Measurements from ENCODE around the gene MYH2. TPM values are rescaled to one million over a fixed set of nuclear protein-coding genes. Genes with fewer than 3 reads are reported as not detected.

MYH2 gene
- total and polyA plus RNA-seq, 2 of the 4 experiments (the other 2 are of a cell fraction) = not detected

DNA sequence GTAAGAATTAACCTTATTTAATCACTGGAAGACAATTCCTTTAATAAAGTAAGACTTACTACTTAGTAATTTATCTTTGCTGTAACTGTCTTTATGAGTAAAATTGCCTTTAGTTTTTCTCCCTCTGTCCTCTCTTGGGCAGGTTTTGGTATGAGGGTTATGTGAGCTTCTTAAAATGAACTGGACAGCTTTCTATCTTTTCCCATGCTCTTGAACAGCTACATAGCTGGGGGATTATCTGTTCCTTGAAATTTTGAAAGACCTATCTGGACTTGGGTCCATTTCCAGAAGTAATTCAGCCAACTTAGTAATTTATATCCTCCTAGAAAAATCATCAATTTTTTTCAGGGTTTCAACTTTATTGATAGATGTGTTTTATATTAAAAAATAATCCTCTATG lies 27.5 kb downstream of the MYH2 start:
- Histone ChIP-seq H3K4me2 (ENCODE audit: low read depth, low read length) (no peak overlapping the region), H3K9ac (ENCODE audit: low read depth, low read length) (no peak overlapping the region), H3K4me1 (ENCODE audit: control insufficient read depth, insufficient read depth, low read length) (no peaks in the 10 kb centered on the region), H2BK20ac (ENCODE audit: low read depth, low read length) (no peak overlapping the region), H3K79me1 (ENCODE audit: low read depth in 1 of 2, low read length in 2 of 2) (no peaks in the 10 kb centered on the region), H3K27ac (ENCODE audit: insufficient read depth, low read length) (no peak overlapping the region), H4K5ac (ENCODE audit: low read depth, low read length) (no peak overlapping the region), H2AK9ac (replicated peaks; ENCODE audit: low read depth, low read length, poor library complexity) (no peak overlapping the region), H4K8ac (ENCODE audit: low read depth in 2 of 2, low read length in 2 of 2) (no peak overlapping the region), H2AK5ac (ENCODE audit: low read depth, low read length) (no peak overlapping the region), H3K18ac (ENCODE audit: low read depth, low read length) (no peak overlapping the region), H2BK5ac (ENCODE audit: low read depth, low read length, poor library complexity, severe bottlenecking) (no peak overlapping the region), H4K91ac (ENCODE audit: insufficient read depth, low read depth, low read length) (no peak overlapping the region), H3K9me3 (ENCODE audit: control insufficient read depth, insufficient read depth, low read length) (no peaks in the 10 kb centered on the region), H3K23ac (ENCODE audit: low read depth, low read length) (no peak overlapping the region), H3K14ac (replicated peaks; ENCODE audit: low read depth, low read length) (no peak overlapping the region), H3K9me1 (ENCODE audit: insufficient read depth, low read length) (no peaks in the 10 kb centered on the region), H3K4me3 (ENCODE audit: insufficient read depth, low read depth, low read length) (no peak overlapping the region), H2AFZ (replicated peaks; ENCODE audit: low read length, poor library complexity) (no peak overlapping the region), H4K20me1 (ENCODE audit: insufficient read depth, low read length) (no peaks in the 10 kb centered on the region), H3K4ac (ENCODE audit: low read depth, low read length) (no peak overlapping the region), H2BK120ac (ENCODE audit: low read depth, low read length) (no peak overlapping the region), H3K27me3 (ENCODE audit: control insufficient read depth, insufficient read depth, low read length) (no peaks in the 10 kb centered on the region), H2BK15ac (ENCODE audit: low read depth, low read length) (no peak overlapping the region), H3K56ac (ENCODE audit: extremely low read depth, insufficient read depth, low read length) (no peak overlapping the region), H3K36me3 (ENCODE audit: control insufficient read depth, insufficient read depth, low read length) (no peaks in the 10 kb centered on the region)
- BruUV-seq (replicated peaks) = no TSS peak
- POLR2A ChIA-PET (ENCODE audit: unreplicated experiment) = no interaction called here
- dilution Hi-C loops (cut with HindIII; ENCODE audit: low sequenced_read_pairs, unreplicated experiment) = no loop called here
- in situ Hi-C loops (cut with MboI; ENCODE audit: low sequenced_read_pairs) = no loop called here
- intact Hi-C loops (cut with micrococcal nuclease) = no loop called here
- no peak for TF ChIP-seq BHLHE40 (IDR thresholded peaks at IDR 0.05; ENCODE audit: low read depth, low read length)
- no peak for TF ChIP-seq MXI1 (IDR thresholded peaks at IDR 0.05; ENCODE audit: borderline replicate concordance, low read depth, low read length)
- no peak for TF ChIP-seq RAD21 (IDR thresholded peaks at IDR 0.05; ENCODE audit: low read length)
- no peak for TF ChIP-seq CEBPB (IDR thresholded peaks at IDR 0.05; ENCODE audit: low read depth, low read length)
- TF ChIP-seq MAZ (IDR thresholded peaks at IDR 0.05; ENCODE audit: borderline replicate concordance, low read depth, low read length) = no peak
- no peak for TF ChIP-seq RFX5 (IDR thresholded peaks at IDR 0.05; ENCODE audit: low read depth, low read length)
- TF ChIP-seq MAFK (IDR thresholded peaks at IDR 0.05; ENCODE audit: low read depth, low read length) = no peak
- no peak for TF ChIP-seq CHD1 (IDR thresholded peaks at IDR 0.05; ENCODE audit: low read depth, low read length)
- TF ChIP-seq, protein P1, sequence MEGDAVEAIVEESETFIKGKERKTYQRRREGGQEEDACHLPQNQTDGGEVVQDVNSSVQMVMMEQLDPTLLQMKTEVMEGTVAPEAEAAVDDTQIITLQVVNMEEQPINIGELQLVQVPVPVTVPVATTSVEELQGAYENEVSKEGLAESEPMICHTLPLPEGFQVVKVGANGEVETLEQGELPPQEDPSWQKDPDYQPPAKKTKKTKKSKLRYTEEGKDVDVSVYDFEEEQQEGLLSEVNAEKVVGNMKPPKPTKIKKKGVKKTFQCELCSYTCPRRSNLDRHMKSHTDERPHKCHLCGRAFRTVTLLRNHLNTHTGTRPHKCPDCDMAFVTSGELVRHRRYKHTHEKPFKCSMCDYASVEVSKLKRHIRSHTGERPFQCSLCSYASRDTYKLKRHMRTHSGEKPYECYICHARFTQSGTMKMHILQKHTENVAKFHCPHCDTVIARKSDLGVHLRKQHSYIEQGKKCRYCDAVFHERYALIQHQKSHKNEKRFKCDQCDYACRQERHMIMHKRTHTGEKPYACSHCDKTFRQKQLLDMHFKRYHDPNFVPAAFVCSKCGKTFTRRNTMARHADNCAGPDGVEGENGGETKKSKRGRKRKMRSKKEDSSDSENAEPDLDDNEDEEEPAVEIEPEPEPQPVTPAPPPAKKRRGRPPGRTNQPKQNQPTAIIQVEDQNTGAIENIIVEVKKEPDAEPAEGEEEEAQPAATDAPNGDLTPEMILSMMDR (conservative IDR thresholded peaks at IDR 0.05; ENCODE audit: low read depth, low read length) = no peak
- no peak for TF ChIP-seq FOS (IDR thresholded peaks at IDR 0.05; ENCODE audit: low read depth, low read length)
- no peak for TF ChIP-seq RCOR1 (IDR thresholded peaks at IDR 0.05; ENCODE audit: insufficient replicate concordance, low read length)
- TF ChIP-seq SMC3 (IDR thresholded peaks at IDR 0.05; ENCODE audit: low read depth, low read length) = no peak
- TF ChIP-seq, protein P2, sequence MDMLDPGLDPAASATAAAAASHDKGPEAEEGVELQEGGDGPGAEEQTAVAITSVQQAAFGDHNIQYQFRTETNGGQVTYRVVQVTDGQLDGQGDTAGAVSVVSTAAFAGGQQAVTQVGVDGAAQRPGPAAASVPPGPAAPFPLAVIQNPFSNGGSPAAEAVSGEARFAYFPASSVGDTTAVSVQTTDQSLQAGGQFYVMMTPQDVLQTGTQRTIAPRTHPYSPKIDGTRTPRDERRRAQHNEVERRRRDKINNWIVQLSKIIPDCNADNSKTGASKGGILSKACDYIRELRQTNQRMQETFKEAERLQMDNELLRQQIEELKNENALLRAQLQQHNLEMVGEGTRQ (IDR thresholded peaks at IDR 0.05; ENCODE audit: low read depth, low read length) = no peak
- TF ChIP-seq, protein P3, sequence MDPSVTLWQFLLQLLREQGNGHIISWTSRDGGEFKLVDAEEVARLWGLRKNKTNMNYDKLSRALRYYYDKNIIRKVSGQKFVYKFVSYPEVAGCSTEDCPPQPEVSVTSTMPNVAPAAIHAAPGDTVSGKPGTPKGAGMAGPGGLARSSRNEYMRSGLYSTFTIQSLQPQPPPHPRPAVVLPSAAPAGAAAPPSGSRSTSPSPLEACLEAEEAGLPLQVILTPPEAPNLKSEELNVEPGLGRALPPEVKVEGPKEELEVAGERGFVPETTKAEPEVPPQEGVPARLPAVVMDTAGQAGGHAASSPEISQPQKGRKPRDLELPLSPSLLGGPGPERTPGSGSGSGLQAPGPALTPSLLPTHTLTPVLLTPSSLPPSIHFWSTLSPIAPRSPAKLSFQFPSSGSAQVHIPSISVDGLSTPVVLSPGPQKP (IDR thresholded peaks at IDR 0.05; ENCODE audit: borderline replicate concordance, low read depth, low read length) = no peak
- TF ChIP-seq POLR2A (IDR thresholded peaks at IDR 0.05; ENCODE audit: low read depth, low read length) = no peak
- no peak for TF ChIP-seq NFE2L2 (IDR thresholded peaks at IDR 0.05; ENCODE audit: low read depth, low read length)
- DNase-seq = no peak
- ATAC-seq (ENCODE audit: low read depth) = no peak
- CTCF ChIA-PET = no interaction called here
